ENCODE measurements around the gene ARMH4.
A peak's percentile ranks its signal among the peaks of the same experiment; 100 is the strongest.

ARMH4 gene

GRCh38 chr14:58189176-58189575, 37.2 kb upstream of the ARMH4 start:
- no peak overlapping the region for H3K18ac ChIP-seq (ENCODE audit: low read length)
- no peak overlapping the region for H2BK120ac ChIP-seq (ENCODE audit: insufficient read depth, low read length, poor library complexity)
- no peak for DNase-seq
- H3K23ac ChIP-seq (ENCODE audit: low read length): no peak overlapping the region
- H4K8ac ChIP-seq (ENCODE audit: low read depth, low read length): no peak overlapping the region
- no peak overlapping the region for H3K14ac ChIP-seq (ENCODE audit: low read length)
- no peaks in the 10 kb centered on the region for H3K4me1 ChIP-seq (ENCODE audit: control insufficient read depth in 1 of 2, insufficient read depth in 2 of 2, low read length in 2 of 2)
- no peaks in the 10 kb centered on the region for H3K36me3 ChIP-seq (ENCODE audit: control insufficient read depth in 1 of 2, insufficient read depth in 2 of 2, low read length in 2 of 2)
- no peak overlapping the region for H4K12ac ChIP-seq (ENCODE audit: low read depth, low read length)
- H3K4me2 ChIP-seq (ENCODE audit: low read length): no peak overlapping the region
- no peak overlapping the region for H2AFZ ChIP-seq (ENCODE audit: insufficient read depth, low read length, poor library complexity)
- no peaks in the 10 kb centered on the region for H3K27me3 ChIP-seq (ENCODE audit: insufficient read depth, low read length)
- H3K27ac ChIP-seq (ENCODE audit: low read depth, low read length): no peak overlapping the region
- no peak overlapping the region for H3K4ac ChIP-seq (ENCODE audit: low read depth, low read length)
- H4K91ac ChIP-seq (ENCODE audit: low read depth, low read length): no peak overlapping the region
- H3K9ac ChIP-seq (ENCODE audit: low read length): no peak overlapping the region
- no peak overlapping the region for H3K4me3 ChIP-seq (ENCODE audit: low read depth, low read length)
- WGBS (ENCODE audit: extremely low coverage, insufficient coverage, insufficient read length): no CpG with 5 or more reads among the region's 2 CpGs
- H2BK5ac ChIP-seq (ENCODE audit: low read depth, low read length, poor library complexity): no peak overlapping the region
- H3K9me3 ChIP-seq (ENCODE audit: insufficient read depth, low read depth, low read length): no peaks in the 10 kb centered on the region
- no peaks in the 10 kb centered on the region for H3K79me1 ChIP-seq (ENCODE audit: low read length)
- H3K79me2 ChIP-seq (ENCODE audit: control insufficient read depth, insufficient read depth, low read length, poor library complexity): no peaks in the 10 kb centered on the region
- no peak overlapping the region for H2BK12ac ChIP-seq (ENCODE audit: low read length)
- no peak overlapping the region for H2AK5ac ChIP-seq (ENCODE audit: low read length)

GRCh38 chr14:58177125-58177524, 25.1 kb upstream of the ARMH4 start:
- H2AFZ ChIP-seq (ENCODE audit: insufficient read depth, low read length, poor library complexity): no peak overlapping the region
- H2BK12ac ChIP-seq (ENCODE audit: low read length): no peak overlapping the region
- no peaks in the 10 kb centered on the region for H3K4me1 ChIP-seq (ENCODE audit: control insufficient read depth in 1 of 2, insufficient read depth in 2 of 2, low read length in 2 of 2)
- H3K27me3 ChIP-seq (ENCODE audit: insufficient read depth, low read length): no peaks in the 10 kb centered on the region
- H3K27ac ChIP-seq (ENCODE audit: low read depth, low read length): no peak overlapping the region
- no peak overlapping the region for H3K4me2 ChIP-seq (ENCODE audit: low read length)
- no peak overlapping the region for H2AK5ac ChIP-seq (ENCODE audit: low read length)
- H3K23ac ChIP-seq (ENCODE audit: low read length): no peak overlapping the region
- DNase-seq: no peak
- H3K79me1 ChIP-seq (ENCODE audit: low read length): no peaks in the 10 kb centered on the region
- no peak overlapping the region for H3K18ac ChIP-seq (ENCODE audit: low read length)
- H3K9ac ChIP-seq (ENCODE audit: low read length): no peak overlapping the region
- H3K4ac ChIP-seq (ENCODE audit: low read depth, low read length): no peak overlapping the region
- WGBS (ENCODE audit: extremely low coverage, insufficient coverage, insufficient read length): no CpG with 5 or more reads among the region's 5 CpGs
- no peak overlapping the region for H4K12ac ChIP-seq (ENCODE audit: low read depth, low read length)
- H3K36me3 ChIP-seq (ENCODE audit: control insufficient read depth in 1 of 2, insufficient read depth in 2 of 2, low read length in 2 of 2): no peaks in the 10 kb centered on the region
- H2BK120ac ChIP-seq (ENCODE audit: insufficient read depth, low read length, poor library complexity): no peak overlapping the region
- H3K14ac ChIP-seq (ENCODE audit: low read length): no peak overlapping the region
- H3K4me3 ChIP-seq (ENCODE audit: low read depth, low read length): no peak overlapping the region
- no peak overlapping the region for H4K8ac ChIP-seq (ENCODE audit: low read depth, low read length)
- H2BK5ac ChIP-seq (ENCODE audit: low read depth, low read length, poor library complexity): no peak overlapping the region
- no peaks in the 10 kb centered on the region for H3K79me2 ChIP-seq (ENCODE audit: control insufficient read depth, insufficient read depth, low read length, poor library complexity)
- H3K9me3 ChIP-seq (ENCODE audit: insufficient read depth, low read depth, low read length): no peaks in the 10 kb centered on the region
- H4K91ac ChIP-seq (ENCODE audit: low read depth, low read length): no peak overlapping the region

GRCh38 chr14:58171090-58171489, 19.1 kb upstream of the ARMH4 start:
- H3K9me3 ChIP-seq (ENCODE audit: insufficient read depth, low read depth, low read length): no peaks in the 10 kb centered on the region
- H2BK12ac ChIP-seq (ENCODE audit: low read length): no peak overlapping the region
- H3K4ac ChIP-seq (ENCODE audit: low read depth, low read length): no peak overlapping the region
- no peak overlapping the region for H3K4me3 ChIP-seq (ENCODE audit: low read depth, low read length)
- no peaks in the 10 kb centered on the region for H3K27me3 ChIP-seq (ENCODE audit: insufficient read depth, low read length)
- H3K79me1 ChIP-seq (ENCODE audit: low read length): no peaks in the 10 kb centered on the region
- H3K36me3 ChIP-seq (ENCODE audit: control insufficient read depth in 1 of 2, insufficient read depth in 2 of 2, low read length in 2 of 2): no peaks in the 10 kb centered on the region
- no peak overlapping the region for H3K23ac ChIP-seq (ENCODE audit: low read length)
- H3K4me2 ChIP-seq (ENCODE audit: low read length): peak overlapping the region; percentile 32
- H3K14ac ChIP-seq (ENCODE audit: low read length): no peak overlapping the region
- no peak overlapping the region for H4K91ac ChIP-seq (ENCODE audit: low read depth, low read length)
- no CpG with 5 or more reads among the region's 6 CpGs for WGBS (ENCODE audit: extremely low coverage, insufficient coverage, insufficient read length)
- no peaks in the 10 kb centered on the region for H3K4me1 ChIP-seq (ENCODE audit: control insufficient read depth in 1 of 2, insufficient read depth in 2 of 2, low read length in 2 of 2)
- no peak overlapping the region for H2AK5ac ChIP-seq (ENCODE audit: low read length)
- H2AFZ ChIP-seq (ENCODE audit: insufficient read depth, low read length, poor library complexity): no peak overlapping the region
- no peak overlapping the region for H2BK5ac ChIP-seq (ENCODE audit: low read depth, low read length, poor library complexity)
- no peak overlapping the region for H4K12ac ChIP-seq (ENCODE audit: low read depth, low read length)
- no peak overlapping the region for H3K27ac ChIP-seq (ENCODE audit: low read depth, low read length)
- H4K8ac ChIP-seq (ENCODE audit: low read depth, low read length): no peak overlapping the region
- no peaks in the 10 kb centered on the region for H3K79me2 ChIP-seq (ENCODE audit: control insufficient read depth, insufficient read depth, low read length, poor library complexity)
- no peak overlapping the region for H3K9ac ChIP-seq (ENCODE audit: low read length)
- peak; percentile 84 to 88 for DNase-seq
- H2BK120ac ChIP-seq (ENCODE audit: insufficient read depth, low read length, poor library complexity): no peak overlapping the region
- no peak overlapping the region for H3K18ac ChIP-seq (ENCODE audit: low read length)

- Histone ChIP-seq H3K23ac (ENCODE audit: low read length) (peak overlapping the region; percentile 20), H4K91ac (ENCODE audit: low read depth, low read length) (no peak overlapping the region), H2AFZ (ENCODE audit: insufficient read depth, low read length, poor library complexity) (no peak overlapping the region), H3K4ac (ENCODE audit: low read depth, low read length) (no peak overlapping the region), H2BK12ac (ENCODE audit: low read length) (no peak overlapping the region), H3K4me1 (ENCODE audit: control insufficient read depth in 1 of 2, insufficient read depth in 2 of 2, low read length in 2 of 2) (no peaks in the 10 kb centered on the region), H3K27ac (ENCODE audit: low read depth, low read length) (no peak overlapping the region), H3K79me2 (ENCODE audit: control insufficient read depth, insufficient read depth, low read length, poor library complexity) (no peaks in the 10 kb centered on the region), H3K79me1 (ENCODE audit: low read length) (no peaks in the 10 kb centered on the region), H3K18ac (ENCODE audit: low read length) (no peak overlapping the region), H3K9ac (ENCODE audit: low read length) (no peak overlapping the region), H3K9me3 (ENCODE audit: insufficient read depth, low read depth, low read length) (no peaks in the 10 kb centered on the region), H4K8ac (ENCODE audit: low read depth, low read length) (no peak overlapping the region), H2AK5ac (ENCODE audit: low read length) (no peak overlapping the region), H3K27me3 (ENCODE audit: insufficient read depth, low read length) (no peaks in the 10 kb centered on the region), H3K4me3 (ENCODE audit: low read depth, low read length) (no peak overlapping the region), H4K12ac (ENCODE audit: low read depth, low read length) (no peak overlapping the region), H2BK120ac (ENCODE audit: insufficient read depth, low read length, poor library complexity) (no peak overlapping the region), H3K36me3 (ENCODE audit: control insufficient read depth in 1 of 2, insufficient read depth in 2 of 2, low read length in 2 of 2) (no peaks in the 10 kb centered on the region), H3K14ac (ENCODE audit: low read length) (no peak overlapping the region), H2BK5ac (ENCODE audit: low read depth, low read length, poor library complexity) (no peak overlapping the region), H3K4me2 (ENCODE audit: low read length) (no peak overlapping the region)
- no CpG with 5 or more reads among the region's 5 CpGs for WGBS (ENCODE audit: extremely low coverage, insufficient coverage, insufficient read length)
- DNase-seq: no peak
Measured at GRCh38 chr14:58167891-58168290, 15.9 kb upstream of the ARMH4 start.
